GM13976 (cell line): ENCODE data around the gene ABHD16B.

Experiments
- DNase-seq: peaks from one replicate; pipeline ENCODE4 v3.0.0; 2012; ENCODE audit warnings: low spot score
- in situ Hi-C: fragments of 300-500 bp; cut with MboI; formaldehyde crosslinking; loops from one replicate; pipeline ENCODE4 v1.12.0; 2022; ENCODE audit warnings: low sequenced_read_pairs, mixed read lengths, inconsistent platforms; ENCODE audit not compliant: unreplicated experiment
- TF ChIP-seq, protein P1 (sequence below): IDR thresholded peaks from 2 replicates; pipeline ENCODE4 v1.5.1; 2012; ENCODE audit warnings: borderline replicate concordance, mild to moderate bottlenecking; ENCODE audit not compliant: insufficient read depth; ENCODE audit errors: extremely low read depth, missing control alignments, control extremely low read depth

ABHD16B gene

DNA sequence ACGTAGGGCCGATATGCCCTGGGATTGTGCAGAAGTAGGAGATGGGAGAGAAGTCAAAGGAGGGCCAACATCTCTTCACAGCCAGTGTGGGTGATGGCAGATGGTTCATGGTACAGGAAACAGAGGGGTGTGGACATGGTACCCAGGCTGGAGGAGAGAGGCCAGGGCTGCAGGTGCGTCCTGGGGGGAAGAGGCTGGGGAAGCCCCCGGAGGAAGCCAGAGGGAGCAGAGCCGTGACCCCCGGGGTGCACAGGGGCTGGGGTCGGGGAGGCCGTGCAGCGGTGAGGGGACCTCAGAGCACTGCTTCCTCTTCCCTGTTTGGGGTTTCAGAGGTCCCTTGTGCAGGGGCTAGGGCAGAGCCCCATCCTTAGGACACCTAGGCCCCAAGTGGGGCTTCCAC is 19.0 kb upstream of the ABHD16B start:
- DNase-seq, result no peak
- in situ Hi-C loops, result no loop called here
- TF ChIP-seq, protein P1, sequence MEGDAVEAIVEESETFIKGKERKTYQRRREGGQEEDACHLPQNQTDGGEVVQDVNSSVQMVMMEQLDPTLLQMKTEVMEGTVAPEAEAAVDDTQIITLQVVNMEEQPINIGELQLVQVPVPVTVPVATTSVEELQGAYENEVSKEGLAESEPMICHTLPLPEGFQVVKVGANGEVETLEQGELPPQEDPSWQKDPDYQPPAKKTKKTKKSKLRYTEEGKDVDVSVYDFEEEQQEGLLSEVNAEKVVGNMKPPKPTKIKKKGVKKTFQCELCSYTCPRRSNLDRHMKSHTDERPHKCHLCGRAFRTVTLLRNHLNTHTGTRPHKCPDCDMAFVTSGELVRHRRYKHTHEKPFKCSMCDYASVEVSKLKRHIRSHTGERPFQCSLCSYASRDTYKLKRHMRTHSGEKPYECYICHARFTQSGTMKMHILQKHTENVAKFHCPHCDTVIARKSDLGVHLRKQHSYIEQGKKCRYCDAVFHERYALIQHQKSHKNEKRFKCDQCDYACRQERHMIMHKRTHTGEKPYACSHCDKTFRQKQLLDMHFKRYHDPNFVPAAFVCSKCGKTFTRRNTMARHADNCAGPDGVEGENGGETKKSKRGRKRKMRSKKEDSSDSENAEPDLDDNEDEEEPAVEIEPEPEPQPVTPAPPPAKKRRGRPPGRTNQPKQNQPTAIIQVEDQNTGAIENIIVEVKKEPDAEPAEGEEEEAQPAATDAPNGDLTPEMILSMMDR, result no peak

DNA sequence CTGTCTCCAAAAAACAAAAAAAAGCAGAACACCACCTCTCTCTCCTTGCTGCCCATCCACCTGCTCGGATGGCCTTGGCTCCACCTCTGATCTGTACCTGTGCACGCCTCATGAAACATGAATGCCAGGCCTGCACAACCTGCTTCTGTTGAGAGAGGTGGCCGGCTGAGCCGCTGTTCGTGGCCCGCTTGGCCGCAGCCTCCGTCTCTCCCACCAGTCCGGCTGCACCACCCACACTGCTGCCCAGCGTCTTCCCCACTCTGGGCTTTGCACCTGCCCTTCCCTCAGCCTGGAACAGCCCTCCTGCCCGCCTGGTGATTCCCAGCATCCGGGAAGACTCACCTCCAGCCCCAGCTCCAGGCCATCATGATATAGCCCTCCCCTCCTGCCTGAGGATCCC is 18.1 kb upstream of the ABHD16B start:
- TF ChIP-seq, protein P1, result no peak
- in situ Hi-C loops, result no loop called here
- DNase-seq, result no peak

DNA sequence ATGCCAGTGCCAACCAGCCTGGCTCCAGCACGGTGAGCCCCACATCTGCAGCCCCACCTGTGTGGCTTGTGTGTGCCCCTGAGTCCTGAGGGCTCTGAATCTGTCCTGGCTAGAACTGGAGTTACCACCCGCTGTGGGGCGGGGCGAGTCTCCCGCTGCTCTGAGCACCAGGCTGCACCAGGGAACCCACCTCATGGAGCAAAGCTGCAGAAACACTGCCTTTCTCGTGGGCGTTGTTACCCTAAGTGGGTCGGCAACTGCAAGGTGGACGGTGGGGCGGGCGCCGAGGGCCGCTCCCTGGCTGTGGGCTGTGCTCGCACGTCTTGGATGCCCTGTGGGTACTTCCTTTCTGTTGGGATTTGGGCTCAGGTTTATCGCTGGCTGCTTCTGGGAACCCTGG is 17.5 kb upstream of the ABHD16B start:
- TF ChIP-seq, protein P1, result no peak
- in situ Hi-C loops, result no loop called here
- no peak for DNase-seq

DNA sequence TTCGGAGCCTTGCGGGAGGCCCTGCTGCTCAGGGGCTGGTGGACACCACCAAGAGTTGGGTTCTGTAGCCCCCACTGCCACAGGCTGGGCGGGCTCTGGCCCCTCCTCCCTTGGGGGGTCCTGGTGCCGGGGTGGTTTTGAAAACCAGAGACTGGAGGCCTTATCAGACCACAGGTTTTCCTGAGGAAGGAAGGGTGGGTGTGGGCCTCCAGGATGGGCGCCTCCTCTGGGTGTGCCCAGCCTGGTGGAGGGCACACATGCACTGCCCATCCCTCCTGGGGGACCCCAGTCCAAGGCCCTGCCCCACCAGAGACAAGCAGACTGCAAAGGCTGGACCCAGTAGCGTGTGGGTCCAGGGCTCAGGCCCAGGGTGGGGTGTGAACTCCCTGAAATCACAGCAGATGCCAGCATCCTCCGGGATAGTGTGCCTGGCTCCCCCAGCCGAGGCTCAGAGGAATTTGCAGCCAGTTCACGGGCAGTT is 16.7 kb upstream of the ABHD16B start:
- no peak for DNase-seq
- TF ChIP-seq, protein P1, result no peak
- in situ Hi-C loops, result no loop called here

DNA sequence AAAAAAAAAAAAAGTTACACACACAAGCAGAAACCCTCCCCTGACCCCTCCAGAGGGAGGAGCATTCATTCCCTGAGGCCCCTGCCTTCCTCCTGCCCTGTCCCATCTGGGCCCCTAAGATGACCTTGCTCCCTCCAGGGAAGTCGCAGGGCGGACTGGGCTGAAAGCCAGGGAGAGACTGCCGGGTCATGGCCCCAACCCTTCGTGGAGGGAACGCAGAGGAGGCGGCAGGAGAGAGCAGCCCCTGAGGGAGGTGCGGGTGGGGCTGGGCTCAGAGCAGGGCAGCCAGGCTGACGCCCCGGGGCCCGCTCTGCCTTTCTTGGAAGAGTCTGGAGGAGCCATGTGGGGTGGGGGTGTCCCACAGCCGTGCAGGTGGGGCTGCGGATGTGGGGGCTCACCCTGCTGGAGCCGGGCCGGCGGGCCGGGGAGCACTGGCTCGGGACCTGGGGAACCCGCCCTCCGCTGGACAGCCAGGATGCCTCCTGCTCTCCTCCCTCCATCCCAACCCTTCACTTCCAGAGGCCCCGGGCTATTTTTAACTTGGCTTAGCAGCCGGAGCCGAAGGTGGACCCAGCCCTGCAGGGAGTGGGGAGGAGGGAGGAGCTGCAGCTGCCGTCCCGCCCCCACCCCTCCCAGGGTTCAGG is 15.0 kb upstream of the ABHD16B start:
- no peak for DNase-seq
- TF ChIP-seq, protein P1, result no peak
- in situ Hi-C loops, result no loop called here

DNA sequence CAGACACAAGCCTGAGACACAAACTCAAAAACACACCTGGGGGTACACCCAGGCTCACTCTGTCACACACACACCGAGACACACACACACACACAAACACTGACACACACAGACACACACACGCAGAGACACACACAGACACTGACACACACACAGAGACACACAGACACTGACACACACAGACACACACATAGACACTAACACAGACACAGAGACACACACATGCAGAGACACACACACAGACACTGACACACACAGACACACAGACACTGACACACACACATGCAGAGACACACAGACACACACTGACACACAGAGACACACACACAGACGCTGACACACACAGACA is 14.4 kb upstream of the ABHD16B start:
- TF ChIP-seq, protein P1, result no peak
- in situ Hi-C loops, result no loop called here
- no peak for DNase-seq
